Heart left ventricle (tissue), 16 donors: ENCODE measurements around the gene CES2. TPM values are rescaled to one million over a fixed set of nuclear protein-coding genes. Genes with fewer than 3 reads are reported as not detected.
A peak's percentile ranks its signal among the peaks of the same experiment; 100 is the strongest.

Experiments used
- ATAC-seq, 4 donors: fragments of 200-7000 bp; cut with Tn5 transposase; one replicate each; pipeline ENCODE4 v1.9.1; 2020 to 2022; ENCODE audit warnings: moderate library complexity in 4 of 4, mild to moderate bottlenecking in 3 of 4, moderate number of reproducible peaks in 1 of 4
- DNase-seq, 5 donors: peaks; one replicate each; pipeline ENCODE4 v3.0.0-alpha.2; 2020
- H3K27ac ChIP-seq, 12 donors: fragments of 200-600 bp; sonication (generic) in 4 of 12; one replicate each; pipeline versions ENCODE4 v1.5.0 to v1.8.0; 2016 to 2022; ENCODE audit warnings: mild to moderate bottlenecking in 2 of 12
- H3K27me3 ChIP-seq, 9 donors: fragments of 200-600 bp; sonication (generic) in 2 of 9; one replicate each; pipeline versions ENCODE4 v1.5.1 to v1.8.0; 2016 to 2022; ENCODE audit warnings: mild to moderate bottlenecking in 3 of 9
- H3K36me3 ChIP-seq, 9 donors: fragments of 200-600 bp; sonication (generic) in 2 of 9; one replicate each; pipeline versions ENCODE4 v1.5.0 to v1.8.0; 2018 to 2022; ENCODE audit warnings: mild to moderate bottlenecking in 2 of 9
- H3K4me1 ChIP-seq, 12 donors: fragments of 200-600 bp; sonication (generic) in 4 of 12; one replicate each; pipeline versions ENCODE4 v1.5.0 to v1.8.0; 2016 to 2022; ENCODE audit warnings: mild to moderate bottlenecking in 3 of 12
- H3K4me3 ChIP-seq, 12 donors: fragments of 200-600 bp; sonication (generic) in 4 of 12; one replicate each; pipeline versions ENCODE4 v1.5.0 to v1.8.0; 2017 to 2022; ENCODE audit warnings: mild to moderate bottlenecking in 9 of 12, moderate library complexity in 4 of 12
- H3K9me3 ChIP-seq, 12 donors: fragments of 200-600 bp; sonication (generic) in 4 of 12; one replicate each; pipeline versions ENCODE4 v1.5.0 to v1.8.0; 2016 to 2022; ENCODE audit warnings: mild to moderate bottlenecking in 1 of 12
- POLR2A ChIP-seq, 2 donors: fragments of 450-650 bp; IDR thresholded peaks; one replicate each; pipeline ENCODE4 v1.6.1; 2017; ENCODE audit warnings: antibody characterized with exemption in 2 of 2, mild to moderate bottlenecking in 2 of 2, moderate library complexity in 2 of 2
- WGBS, 4 donors: extraction: QIAGEN DNeasy Blood & Tissue Kit in 2 of 4; methylation state at CpG; one replicate each; pipeline versions ENCODE4 v1.1.5 to v1.1.7; 2013 to 2018; 5-methylcytosine and 5-hydroxymethylcytosine counted together
- intact Hi-C, 10 donors: fragments of 100-400 bp; cut with DNase I; formaldehyde crosslinking; loops; one replicate each; pipeline versions ENCODE4 v1.11.1 to v1.14.2; 2022
- polyA plus RNA-seq, 2 donors: library from polyadenylated mRNA; stranded (reverse); fragments of 200-250 nt; gene quantifications; one replicate each; pipeline ENCODE4 v1.2.3, GENCODE V29; 2013
- total RNA-seq, 9 donors: library from RNA; depleted of rRNA in 2 of 9; stranded (reverse); fragments of >200 nt in 2 of 9; fragmentation: NEBNext Ultra II Directional in 3 of 9; extraction: Animal tissue kit (Norgen Biotek cat#: 25700) in 3 of 9; gene quantifications; one replicate each; pipeline versions ENCODE4 v1.1.0 to v1.2.4, GENCODE V29; 2016 to 2023
- TF ChIP-seq, protein P1 (sequence below), 12 donors: fragments of 200-600 bp; sonication (generic) in 4 of 12; IDR thresholded peaks; one replicate each; pipeline versions ENCODE4 v1.5.0 to v1.8.0; 2018 to 2022; ENCODE audit warnings: antibody characterized with exemption in 12 of 12, mild to moderate bottlenecking in 5 of 12
- donor health status: ischemic (EF 13 %, LVEDD 7.1; RV severe dilation, severe dysfunction).
- donor health status: healthy with polysubstance abuse.
- donor health status: DM: no; HTN: yes; CAD: no.
- donor health status: DM: no; HTN: no; CAD: no.
- donor health status: ischemic (EF 25% LVEDD 6.9; RV normal size, moderate dysfunction).
- donor health status: ischemic (EF 25% LVEDD 5.7; RV mildly dilated, moderate dysfunction).
- donor health status: healthy.
- donor health status: DM: yes; HTN: yes; CAD: no.
- donor health status: ischemic (EF 35%, LVEDD 5.7; RV mildly dilated, moderate dysfunction).
- donor health status: nonischemic (EF 11% LVEDD 7.7; RV severe dilation, severe dysfunction).
- donor health status: DM: yes; HTN: yes; CAD: no.
- donor health status: PGD.
- donor health status: ischemic (EF 29% LVEDD 5.4; RV normal size, mild dysfunction).
- donor health status: nonischemic (EF 23%, LVEDD 6.1; RV moderate dilation, normal function).

CES2 gene
- total and polyA plus RNA-seq, 11 donors, result 40.9 to 157 (median 78.8) TPM

- Histone ChIP-seq H3K4me3 (no peak overlapping the region), H3K9me3 (no peaks in the 10 kb centered on the region), H3K27me3 (peaks cover 0 to 5% (median 0%) of the 10 kb centered on the region in 9 donors), H3K4me1 (peaks cover 0 to 38% (median 18%) of the 10 kb centered on the region in 12 donors), H3K27ac (no peak overlapping the region), H3K36me3 (peaks cover 0 to 14% (median 0%) of the 10 kb centered on the region in 9 donors)
- intact Hi-C loops, result no loop called here
- DNase-seq (no peak), ATAC-seq (no peak)
- no peak for TF ChIP-seq POLR2A (IDR thresholded peaks at IDR 0.05)
- TF ChIP-seq, protein P1, sequence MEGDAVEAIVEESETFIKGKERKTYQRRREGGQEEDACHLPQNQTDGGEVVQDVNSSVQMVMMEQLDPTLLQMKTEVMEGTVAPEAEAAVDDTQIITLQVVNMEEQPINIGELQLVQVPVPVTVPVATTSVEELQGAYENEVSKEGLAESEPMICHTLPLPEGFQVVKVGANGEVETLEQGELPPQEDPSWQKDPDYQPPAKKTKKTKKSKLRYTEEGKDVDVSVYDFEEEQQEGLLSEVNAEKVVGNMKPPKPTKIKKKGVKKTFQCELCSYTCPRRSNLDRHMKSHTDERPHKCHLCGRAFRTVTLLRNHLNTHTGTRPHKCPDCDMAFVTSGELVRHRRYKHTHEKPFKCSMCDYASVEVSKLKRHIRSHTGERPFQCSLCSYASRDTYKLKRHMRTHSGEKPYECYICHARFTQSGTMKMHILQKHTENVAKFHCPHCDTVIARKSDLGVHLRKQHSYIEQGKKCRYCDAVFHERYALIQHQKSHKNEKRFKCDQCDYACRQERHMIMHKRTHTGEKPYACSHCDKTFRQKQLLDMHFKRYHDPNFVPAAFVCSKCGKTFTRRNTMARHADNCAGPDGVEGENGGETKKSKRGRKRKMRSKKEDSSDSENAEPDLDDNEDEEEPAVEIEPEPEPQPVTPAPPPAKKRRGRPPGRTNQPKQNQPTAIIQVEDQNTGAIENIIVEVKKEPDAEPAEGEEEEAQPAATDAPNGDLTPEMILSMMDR (IDR thresholded peaks at IDR 0.05), result no peak
- 88 to 96% (median 88%) methylated on average over 9 of the region's 9 CpGs for WGBS, 4 donors
Measured at GRCh38 chr16:66917741-66918140, 17.6 kb upstream of the CES2 start.

GRCh38 chr16:66918355-66918754 lies 17.0 kb upstream of the CES2 start:
- Histone ChIP-seq H3K4me3 (no peak overlapping the region), H3K27ac (peak overlapping the region in 4 of 12 donors; percentile 86 to 98 (median 97)), H3K27me3 (peaks cover 0 to 10% (median 0%) of the 10 kb centered on the region in 9 donors), H3K4me1 (peaks cover 0 to 42% (median 20%) of the 10 kb centered on the region in 12 donors), H3K9me3 (no peaks in the 10 kb centered on the region), H3K36me3 (peaks cover 0 to 14% (median 0%) of the 10 kb centered on the region in 9 donors)
- WGBS, 4 donors, result 78 to 92% (median 87%) methylated on average over 5 to 6 of the region's 6 CpGs
- TF ChIP-seq POLR2A (IDR thresholded peaks at IDR 0.05), result no peak
- TF ChIP-seq, protein P1 (IDR thresholded peaks at IDR 0.05), result no peak
- DNase-seq (no peak), ATAC-seq (no peak)
- intact Hi-C loops, result no loop called here

GRCh38 chr16:66918803-66919568 lies 16.3 kb upstream of the CES2 start, which contains the start of gene CDH16:
TSS of gene CDH16 (minus strand) at chr16:66918885. CDS start at chr16:66918065, 820 bp downstream.
- no peaks in the 10 kb centered on the region for H3K9me3 ChIP-seq
- peaks cover 0 to 49% (median 21%) of the 10 kb centered on the region in 12 donors for H3K4me1 ChIP-seq
- H3K27me3 ChIP-seq, result peaks cover 0 to 16% (median 0%) of the 10 kb centered on the region in 9 donors
- intact Hi-C loops, result no loop called here
- H3K4me3 ChIP-seq, result no peak within 1 kb of the TSS
- TF ChIP-seq, protein P1 (IDR thresholded peaks at IDR 0.05), result no peak
- TF ChIP-seq POLR2A (IDR thresholded peaks at IDR 0.05), result no peak
- H3K36me3 ChIP-seq, result peaks cover 0 to 19% (median 0%) of the 10 kb centered on the region in 9 donors
- DNase-seq (no peak), ATAC-seq (peak in 3 of 4 donors; percentile 6 to 18 (median 7))
- peak within 1 kb of the TSS; percentile 63 to 99 (median 92) for H3K27ac ChIP-seq
- WGBS, 4 donors, result 51 to 64% (median 62%) methylated on average over 5 to 7 of the region's 7 CpGs

GRCh38 chr16:66919569-66920298 lies 15.6 kb upstream of the CES2 start:
- Histone ChIP-seq H3K27me3 (peaks cover 0 to 24% (median 0%) of the 10 kb centered on the region in 9 donors), H3K36me3 (peaks cover 0 to 23% (median 0%) of the 10 kb centered on the region in 9 donors), H3K4me3 (no peak overlapping the region), H3K27ac (peak overlapping the region; percentile 63 to 99 (median 92)), H3K9me3 (no peaks in the 10 kb centered on the region), H3K4me1 (peaks cover 0 to 49% (median 21%) of the 10 kb centered on the region in 12 donors)
- DNase-seq, result no peak
- 46 to 51% (median 48%) methylated on average over 4 to 5 of the region's 5 CpGs for WGBS, 4 donors
- intact Hi-C loops, result no loop called here
- TF ChIP-seq, protein P1 (IDR thresholded peaks at IDR 0.05), result no peak
- no peak for TF ChIP-seq POLR2A (IDR thresholded peaks at IDR 0.05)
- peak in 3 of 4 donors; percentile 0 to 10 (median 4) for ATAC-seq
